GM21360 (cell line): ENCODE results near the gene TANGO6.

Experiments used
- ATAC-seq: cut with Tn5 transposase; IDR thresholded peaks from one replicate; pipeline ENCODE4 v1.9.1; 2021; ENCODE audit warnings: mild to moderate bottlenecking, moderate library complexity; ENCODE audit not compliant: unreplicated experiment

TANGO6 gene

GRCh38 chr16:68999114-68999513 lies 155.8 kb downstream of the TANGO6 start:
- ATAC-seq: no peak

- ATAC-seq: no peak
Observed at GRCh38 chr16:69003500-69003899, 160.2 kb downstream of the TANGO6 start.

GRCh38 chr16:69005641-69006355 lies 162.5 kb downstream of the TANGO6 start:
- ATAC-seq: no peak

- ATAC-seq: no peak
Observed at GRCh38 chr16:69012906-69013305, 169.6 kb downstream of the TANGO6 start.

GRCh38 chr16:69013991-69014390 lies 170.7 kb downstream of the TANGO6 start:
- no peak for ATAC-seq

- ATAC-seq: no peak
Observed at GRCh38 chr16:69014811-69015210, 171.5 kb downstream of the TANGO6 start.

GRCh38 chr16:69017036-69017783 lies 173.9 kb downstream of the TANGO6 start:
- no peak for ATAC-seq

GRCh38 chr16:69019811-69020210 lies 176.5 kb downstream of the TANGO6 start:
- ATAC-seq: no peak

- no peak for ATAC-seq
Observed at GRCh38 chr16:69029121-69029520, 185.8 kb downstream of the TANGO6 start.

- ATAC-seq: no peak
Observed at GRCh38 chr16:69031877-69032301, 188.6 kb downstream of the TANGO6 start.

GRCh38 chr16:69033151-69033949 lies 190.0 kb downstream of the TANGO6 start:
- ATAC-seq: no peak

- no peak for ATAC-seq
Observed at GRCh38 chr16:69035375-69035774, 192.0 kb downstream of the TANGO6 start.

GRCh38 chr16:69036399-69037091 lies 193.2 kb downstream of the TANGO6 start:
- ATAC-seq: no peak

- no peak for ATAC-seq
Observed at GRCh38 chr16:69037373-69038160, 194.2 kb downstream of the TANGO6 start.

GRCh38 chr16:69039333-69039941 lies 196.1 kb downstream of the TANGO6 start:
- ATAC-seq: no peak

- ATAC-seq: no peak
Observed at GRCh38 chr16:69040144-69040909, 197.0 kb downstream of the TANGO6 start.

- ATAC-seq: no peak
Observed at GRCh38 chr16:69048328-69049120, 205.2 kb downstream of the TANGO6 start.

- no peak for ATAC-seq
Observed at GRCh38 chr16:69049146-69049545, 205.8 kb downstream of the TANGO6 start.
